HG02798 (cell line): ENCODE measurements around the gene RENBP.

Experiments
- ATAC-seq: cut with Tn5 transposase; IDR thresholded peaks from one replicate; pipeline ENCODE4 v1.9.1; 2021; ENCODE audit warnings: mild to moderate bottlenecking; ENCODE audit not compliant: unreplicated experiment, poor library complexity

Gene RENBP

GRCh38 chrX:153924149-153924861, 20.1 kb downstream of the RENBP start:
- ATAC-seq, result no peak

GRCh38 chrX:153922932-153923857, 21.2 kb downstream of the RENBP start:
- no peak for ATAC-seq

GRCh38 chrX:153921511-153922446, 22.7 kb downstream of the RENBP start:
- ATAC-seq, result no peak

GRCh38 chrX:153921070-153921469, 23.4 kb downstream of the RENBP start:
- no peak for ATAC-seq

- no peak for ATAC-seq
Measured at GRCh38 chrX:153920546-153920945, 23.9 kb downstream of the RENBP start.

- ATAC-seq, result no peak
Measured at GRCh38 chrX:153919281-153919680, 25.2 kb downstream of the RENBP start.

GRCh38 chrX:153917869-153918268, 26.6 kb downstream of the RENBP start:
- no peak for ATAC-seq

GRCh38 chrX:153913701-153914100, 30.7 kb downstream of the RENBP start:
- no peak for ATAC-seq

- ATAC-seq, result no peak
Measured at GRCh38 chrX:153913211-153913610, 31.2 kb downstream of the RENBP start.

GRCh38 chrX:153911798-153912197, 32.6 kb downstream of the RENBP start:
- no peak for ATAC-seq

GRCh38 chrX:153910446-153910845, 34.0 kb downstream of the RENBP start:
- no peak for ATAC-seq

GRCh38 chrX:153909980-153910360, 34.5 kb downstream of the RENBP start:
- no peak for ATAC-seq

- peak; percentile 57 for ATAC-seq
Measured at GRCh38 chrX:153909024-153909979, 35.1 kb downstream of the RENBP start.

GRCh38 chrX:153908219-153908860, 36.1 kb downstream of the RENBP start:
- no peak for ATAC-seq

GRCh38 chrX:153907456-153907855, 37.0 kb downstream of the RENBP start:
- no peak for ATAC-seq

- ATAC-seq, result no peak
Measured at GRCh38 chrX:153906126-153906917, 38.1 kb downstream of the RENBP start.

GRCh38 chrX:153905481-153906095, 38.9 kb downstream of the RENBP start:
- ATAC-seq, result no peak
